HCT116 (cell line): Measurements from ENCODE around the gene RAPGEF2. TPM values are rescaled to one million over a fixed set of nuclear protein-coding genes. Genes with fewer than 3 reads are reported as not detected.

Source experiments
- ATAC-seq: fragments of 200-7000 bp; cut with Tn5 transposase; 2 replicates; pipeline ENCODE4 v1.9.1; 2020; ENCODE audit warnings: mild to moderate bottlenecking, moderate library complexity
- BruUV-seq: library from RNA; stranded (reverse); fragments of 400-500 nt; replicated peaks from 2 replicates; lab custom pipeline; 2021; lab: Mats Ljungman, UMichigan
- CTCF ChIA-PET: fragments of 300-600 bp; sonication (Branson Sonifier 250); formaldehyde crosslinking; loops from one replicate; lab custom pipeline; 2021; ENCODE audit warnings: antibody characterized with exemption; lab: Charles Lee
- POLR2A ChIA-PET: fragments of 300-600, 350-600 bp; sonication (Branson Sonifier 250); formaldehyde crosslinking; loops from one replicate; lab custom pipeline; 2021; ENCODE audit warnings: antibody characterized with exemption; lab: Charles Lee
- RAD21 ChIA-PET, 2 experiments: fragments of 300-600 bp; sonication (Branson Sonifier 250); formaldehyde crosslinking; loops; one replicate each; lab custom pipeline; 2023; ENCODE audit warnings: low total read pairs in 2 of 2; ENCODE audit not compliant: uncharacterized antibody in 2 of 2, unreplicated experiment in 2 of 2, low non-redundant PET in 1 of 2; lab: Charles Lee
- DNase-seq: peaks from one replicate; pipeline ENCODE4 v3.0.0-alpha.2; 2010; ENCODE audit warnings: low read depth, low spot score
- H2AFZ ChIP-seq: fragments of 200-600 bp; shearing (Covaris generic), sonication (generic); 2 replicates; pipeline ENCODE4 v1.6.1; 2017; ENCODE audit warnings: low read depth, mixed run types, mixed read lengths, antibody characterized with exemption, low read length; ENCODE audit not compliant: poor library complexity, severe bottlenecking
- H3K27ac ChIP-seq: 2 replicates; pipeline ENCODE4 v1.5.1; 2012; ENCODE audit warnings: low read depth, low read length
- H3K27me3 ChIP-seq: fragments of 200-600 bp; sonication (generic); 2 replicates; pipeline ENCODE4 v1.6.1; 2016; ENCODE audit warnings: mixed run types, low read length, mixed read lengths; ENCODE audit not compliant: insufficient read depth
- H3K36me3 ChIP-seq, 2 experiments: fragments of 200-500 bp in 1 of 2; fragments of 200-600 bp in 1 of 2; sonication (Bioruptor generic) in 1 of 2; sonication (generic) in 1 of 2; 2 replicates each; pipeline versions ENCODE4 v1.5.1 to v1.6.1; 2014 to 2016; ENCODE audit warnings: low read length in 2 of 2, inconsistent platforms in 1 of 2, mixed read lengths in 1 of 2, mixed run types in 1 of 2; ENCODE audit not compliant: insufficient read depth in 2 of 2, control insufficient read depth in 1 of 2
- H3K4me1 ChIP-seq, 2 experiments: fragments of 200-600 bp in 1 of 2; sonication (generic) in 1 of 2; 2 replicates each; pipeline versions ENCODE4 v1.5.1 to v1.6.1; 2012 to 2017; ENCODE audit warnings: low read length in 2 of 2, inconsistent platforms in 1 of 2, mild to moderate bottlenecking in 1 of 2, mixed read lengths in 1 of 2, mixed run types in 1 of 2, moderate library complexity in 1 of 2; ENCODE audit not compliant: insufficient read depth in 2 of 2, control insufficient read depth in 1 of 2
- H3K4me2 ChIP-seq: fragments of 200-600 bp; sonication (generic); 2 replicates; pipeline ENCODE4 v1.6.1; 2017; ENCODE audit warnings: mixed run types, low read length, mixed read lengths
- H3K4me3 ChIP-seq, 2 experiments: fragments of 200-600 bp in 1 of 2; sonication (generic) in 1 of 2; replicated peaks in 1 of 2; 2 replicates each; pipeline ENCODE4 v1.5.1; 2011 to 2016; ENCODE audit warnings: low read length in 2 of 2, control low read depth in 1 of 2, low read depth in 1 of 2, mild to moderate bottlenecking in 1 of 2, mixed read lengths in 1 of 2, mixed run types in 1 of 2
- H3K79me2 ChIP-seq: fragments of 200-600 bp; sonication (generic); 2 replicates; pipeline ENCODE4 v1.6.1; 2017; ENCODE audit warnings: mild to moderate bottlenecking, mixed run types, low read length, moderate library complexity, mixed read lengths; ENCODE audit not compliant: insufficient read depth
- H3K9ac ChIP-seq: fragments of 200-600 bp; sonication (generic); 2 replicates; pipeline ENCODE4 v1.6.1; 2016; ENCODE audit warnings: low read length, mixed read lengths
- H3K9me2 ChIP-seq: fragments of 200-600 bp; sonication (generic), shearing (Covaris generic); 2 replicates; pipeline ENCODE4 v1.6.1; 2017; ENCODE audit warnings: mixed run types, mild to moderate bottlenecking, moderate library complexity; ENCODE audit not compliant: insufficient read depth
- H3K9me3 ChIP-seq, 2 experiments: fragments of 200-500 bp in 1 of 2; fragments of 200-600 bp in 1 of 2; sonication (Bioruptor generic) in 1 of 2; sonication (generic) in 1 of 2; 2 replicates each; pipeline ENCODE4 v1.6.1; 2014 to 2017; ENCODE audit warnings: low read length in 2 of 2, mixed read lengths in 2 of 2, inconsistent platforms in 1 of 2, low read depth in 1 of 2, mild to moderate bottlenecking in 1 of 2, mixed run types in 1 of 2, moderate library complexity in 1 of 2; ENCODE audit not compliant: control insufficient read depth in 1 of 2, insufficient read depth in 1 of 2
- H4K20me1 ChIP-seq: fragments of 200-600 bp; sonication (generic), shearing (Covaris generic); 2 replicates; pipeline ENCODE4 v1.6.1; 2017; ENCODE audit warnings: mixed run types, mild to moderate bottlenecking, moderate library complexity; ENCODE audit not compliant: insufficient read depth
- CBX3 ChIP-seq: IDR thresholded peaks from 2 replicates; pipeline ENCODE4 v1.6.1; 2012; ENCODE audit warnings: low read depth
- CEBPB ChIP-seq: IDR thresholded peaks from 2 replicates; pipeline ENCODE4 v1.6.1; 2012; ENCODE audit warnings: low read depth
- EGR1 ChIP-seq: IDR thresholded peaks from 2 replicates; pipeline ENCODE4 v1.6.1; 2012; ENCODE audit warnings: low read depth
- EZH2 ChIP-seq: fragments of 200-600 bp; sonication (generic); IDR thresholded peaks from 2 replicates; pipeline ENCODE4 v1.6.1; 2017; ENCODE audit warnings: antibody characterized with exemption, mixed run types
- EZH2phosphoT487 ChIP-seq: fragments of 200-600 bp; IDR thresholded peaks from 2 replicates; pipeline ENCODE4 v1.6.1; 2018; ENCODE audit warnings: antibody characterized with exemption, borderline replicate concordance
- JUND ChIP-seq: IDR thresholded peaks from 2 replicates; pipeline ENCODE4 v1.6.1; 2012
- RAD21 ChIP-seq: IDR thresholded peaks from 2 replicates; pipeline ENCODE4 v1.6.1; 2012; ENCODE audit warnings: low read depth, mild to moderate bottlenecking
- REST ChIP-seq: IDR thresholded peaks from 2 replicates; pipeline ENCODE4 v1.6.1; 2012; ENCODE audit warnings: low read depth
- SIN3A ChIP-seq: IDR thresholded peaks from 2 replicates; pipeline ENCODE4 v1.6.1; 2012; ENCODE audit warnings: low read depth
- SRF ChIP-seq: IDR thresholded peaks from 2 replicates; pipeline ENCODE4 v1.6.1; 2012; ENCODE audit warnings: low read depth
- YY1 ChIP-seq: IDR thresholded peaks from 2 replicates; pipeline ENCODE4 v1.6.1; 2011; ENCODE audit warnings: low read length, low read depth, moderate library complexity, mild to moderate bottlenecking; ENCODE audit not compliant: insufficient replicate concordance; ENCODE audit errors: extremely low read depth
- ZBTB33 ChIP-seq: IDR thresholded peaks from 2 replicates; pipeline ENCODE4 v1.6.1; 2011; ENCODE audit warnings: mild to moderate bottlenecking, low read length, moderate library complexity; ENCODE audit not compliant: insufficient replicate concordance; ENCODE audit errors: extremely low read depth
- ZFX ChIP-seq: fragments of 450-650 bp; IDR thresholded peaks from 2 replicates; pipeline ENCODE4 v1.6.1; 2017
- intact Hi-C: fragments of 100-400 bp; cut with micrococcal nuclease; formaldehyde crosslinking; loops from 2 replicates; pipeline ENCODE4 v1.10.0; 2022
- total RNA-seq: library from RNA; stranded (reverse); gene quantifications from one replicate; pipeline ENCODE4 v1.2.1, GENCODE V29; 2021; ENCODE audit not compliant: unreplicated experiment

RAPGEF2 gene
- total RNA-seq, 1 experiment from 2014 or later: 21.2 TPM

- ATAC-seq (no peak), DNase-seq (no peak)
- ChIA-PET RAD21 (no interaction called here), POLR2A (no interaction called here), CTCF (no interaction called here)
- Histone ChIP-seq H2AFZ (no peak overlapping the region), H3K27ac (no peak overlapping the region), H3K4me1 (peaks cover 0 to 20% of the 10 kb centered on the region in 2 experiments; a peak in 2 of 4 replicates), H3K36me3 (no peaks in the 10 kb centered on the region), H3K27me3 (no peaks in the 10 kb centered on the region), H3K4me2 (no peak overlapping the region), H3K9ac (no peak overlapping the region), H3K4me3 (no peak overlapping the region), H3K79me2 (no peaks in the 10 kb centered on the region), H3K9me2 (no peaks in the 10 kb centered on the region), H3K9me3 (no peaks in the 10 kb centered on the region), H4K20me1 (no peaks in the 10 kb centered on the region)
- TF ChIP-seq EZH2 (no peak), JUND (no peak), YY1 (no peak), CEBPB (no peak), SRF (no peak), EGR1 (no peak), ZFX (no peak), EZH2phosphoT487 (no peak), SIN3A (no peak), CBX3 (no peak), ZBTB33 (no peak), REST (no peak), RAD21 (no peak)
- no TSS peak for BruUV-seq
- intact Hi-C loops: no loop called here
Measured at GRCh38 chr4:159398236-159398638, 295.4 kb downstream of the RAPGEF2 start.
